HG02973 (cell line): ENCODE data around the gene GPR108.

Experiments used
- ATAC-seq: cut with Tn5 transposase; IDR thresholded peaks from one replicate; pipeline ENCODE4 v1.9.1; 2021; ENCODE audit warnings: moderate library complexity; ENCODE audit not compliant: unreplicated experiment

The GPR108 gene

DNA sequence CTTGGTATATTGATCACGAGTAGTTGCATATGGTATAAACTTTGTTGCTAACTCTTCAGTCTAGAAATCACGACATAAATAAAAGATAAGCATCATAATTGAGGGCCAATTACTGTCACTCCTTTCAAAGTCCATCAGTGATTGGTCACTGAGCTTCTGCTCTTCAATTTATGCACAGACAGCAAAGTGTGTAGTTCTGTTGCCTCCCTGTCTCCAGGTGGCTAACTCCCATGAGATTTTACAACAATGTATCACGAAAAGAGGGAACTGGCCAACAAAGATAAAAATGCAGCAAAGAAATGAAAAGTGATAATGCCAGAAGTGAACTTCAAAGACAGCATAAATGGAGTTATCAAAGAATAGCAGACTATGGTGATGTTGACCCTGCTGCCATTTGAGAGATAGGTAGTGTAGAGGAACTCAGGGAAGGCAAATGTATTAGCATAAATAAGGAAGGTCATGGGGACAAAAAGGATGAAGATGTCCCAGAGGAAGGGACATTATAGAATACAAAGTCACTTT, 54.7 kb downstream of the GPR108 start:
- no peak for ATAC-seq

DNA sequence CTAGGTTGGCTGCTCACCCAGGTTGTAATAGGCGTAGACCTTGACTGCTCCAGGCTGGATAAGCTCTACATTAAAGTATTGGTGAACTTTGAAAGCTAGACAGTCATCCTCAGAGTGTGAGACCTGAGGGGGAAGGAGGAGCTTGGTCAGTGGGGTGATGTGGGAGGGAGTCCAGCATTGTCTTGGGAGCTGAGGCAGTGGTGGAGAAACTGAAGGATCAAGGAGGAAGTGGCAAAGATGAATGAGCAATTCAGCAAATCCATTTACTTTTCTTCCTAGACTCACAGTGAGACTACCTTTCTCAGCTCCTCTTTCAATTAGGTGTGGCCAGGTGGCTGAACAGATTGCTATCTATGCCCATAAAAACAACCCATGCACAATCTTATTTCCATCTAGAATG, 57.2 kb downstream of the GPR108 start:
- no peak for ATAC-seq
